ENCODE data around the gene TBC1D5.

DNA sequence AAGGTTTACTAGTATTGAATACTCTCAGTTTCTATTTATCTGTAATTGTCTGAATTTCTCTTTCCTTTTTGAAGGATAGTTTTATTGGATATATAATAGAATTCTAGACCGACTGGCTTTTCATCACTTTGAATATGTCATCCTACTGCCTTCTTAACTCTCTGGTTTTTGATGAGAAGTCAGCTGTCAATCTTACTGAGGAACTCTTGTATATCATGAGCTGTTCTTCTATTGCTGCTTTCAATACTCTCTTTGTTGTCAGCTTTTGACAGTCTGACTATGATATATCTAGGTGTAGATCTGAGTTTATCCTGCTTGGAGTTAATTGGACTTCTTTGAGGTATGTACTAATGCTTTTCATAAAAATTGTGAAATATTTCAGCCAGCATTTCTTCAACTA is 523.8 kb downstream of the TBC1D5 start:
- TF ChIP-seq, protein P1, sequence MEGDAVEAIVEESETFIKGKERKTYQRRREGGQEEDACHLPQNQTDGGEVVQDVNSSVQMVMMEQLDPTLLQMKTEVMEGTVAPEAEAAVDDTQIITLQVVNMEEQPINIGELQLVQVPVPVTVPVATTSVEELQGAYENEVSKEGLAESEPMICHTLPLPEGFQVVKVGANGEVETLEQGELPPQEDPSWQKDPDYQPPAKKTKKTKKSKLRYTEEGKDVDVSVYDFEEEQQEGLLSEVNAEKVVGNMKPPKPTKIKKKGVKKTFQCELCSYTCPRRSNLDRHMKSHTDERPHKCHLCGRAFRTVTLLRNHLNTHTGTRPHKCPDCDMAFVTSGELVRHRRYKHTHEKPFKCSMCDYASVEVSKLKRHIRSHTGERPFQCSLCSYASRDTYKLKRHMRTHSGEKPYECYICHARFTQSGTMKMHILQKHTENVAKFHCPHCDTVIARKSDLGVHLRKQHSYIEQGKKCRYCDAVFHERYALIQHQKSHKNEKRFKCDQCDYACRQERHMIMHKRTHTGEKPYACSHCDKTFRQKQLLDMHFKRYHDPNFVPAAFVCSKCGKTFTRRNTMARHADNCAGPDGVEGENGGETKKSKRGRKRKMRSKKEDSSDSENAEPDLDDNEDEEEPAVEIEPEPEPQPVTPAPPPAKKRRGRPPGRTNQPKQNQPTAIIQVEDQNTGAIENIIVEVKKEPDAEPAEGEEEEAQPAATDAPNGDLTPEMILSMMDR (IDR thresholded peaks at IDR 0.05; ENCODE audit: low read depth, low read length, poor library complexity, severe bottlenecking), result no peak
- TF ChIP-seq EZH2phosphoT487 (IDR thresholded peaks at IDR 0.05; ENCODE audit: borderline replicate concordance, low read length), result no peak
